ENCODE results near the gene OPA3. TPM values are rescaled to one million over a fixed set of nuclear protein-coding genes. Genes with fewer than 3 reads are reported as not detected.

OPA3 gene
- polyA plus RNA-seq, 1 donor (not counting 4 experiments of a cell fraction or from before 2014, with no cell fraction given) = 11.9 TPM

- H3K9me3 ChIP-seq (ENCODE audit: control insufficient read depth, low read depth, low read length) = no peaks in the 10 kb centered on the region
- DNase-seq (ENCODE audit: low read depth, low spot score) (no peak), FAIRE-seq (no peak)
- H3K4me2 ChIP-seq (ENCODE audit: control insufficient read depth, extremely low read depth, insufficient read depth, low read depth, low read length) = peak overlapping the region; percentile 90
- H3K4me1 ChIP-seq (ENCODE audit: control insufficient read depth, extremely low read depth, insufficient read depth, low read length) = peaks cover 35% of the 10 kb centered on the region
- H3K79me2 ChIP-seq (ENCODE audit: control insufficient read depth, insufficient read depth, low read length) = peaks cover 61% of the 10 kb centered on the region
- H3K4me3 ChIP-seq (ENCODE audit: control insufficient read depth in 2 of 3, extremely low read depth in 1 of 3, insufficient read depth in 2 of 3, low read depth in 1 of 3, low read length in 3 of 3) = peak overlapping the region; percentile 58 to 99 (median 86)
- TF ChIP-seq, protein P1, sequence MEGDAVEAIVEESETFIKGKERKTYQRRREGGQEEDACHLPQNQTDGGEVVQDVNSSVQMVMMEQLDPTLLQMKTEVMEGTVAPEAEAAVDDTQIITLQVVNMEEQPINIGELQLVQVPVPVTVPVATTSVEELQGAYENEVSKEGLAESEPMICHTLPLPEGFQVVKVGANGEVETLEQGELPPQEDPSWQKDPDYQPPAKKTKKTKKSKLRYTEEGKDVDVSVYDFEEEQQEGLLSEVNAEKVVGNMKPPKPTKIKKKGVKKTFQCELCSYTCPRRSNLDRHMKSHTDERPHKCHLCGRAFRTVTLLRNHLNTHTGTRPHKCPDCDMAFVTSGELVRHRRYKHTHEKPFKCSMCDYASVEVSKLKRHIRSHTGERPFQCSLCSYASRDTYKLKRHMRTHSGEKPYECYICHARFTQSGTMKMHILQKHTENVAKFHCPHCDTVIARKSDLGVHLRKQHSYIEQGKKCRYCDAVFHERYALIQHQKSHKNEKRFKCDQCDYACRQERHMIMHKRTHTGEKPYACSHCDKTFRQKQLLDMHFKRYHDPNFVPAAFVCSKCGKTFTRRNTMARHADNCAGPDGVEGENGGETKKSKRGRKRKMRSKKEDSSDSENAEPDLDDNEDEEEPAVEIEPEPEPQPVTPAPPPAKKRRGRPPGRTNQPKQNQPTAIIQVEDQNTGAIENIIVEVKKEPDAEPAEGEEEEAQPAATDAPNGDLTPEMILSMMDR (optimal IDR thresholded peaks at IDR 0.05 in 1 of 3, IDR thresholded peaks at IDR 0.05 in 1 of 3, conservative IDR thresholded peaks at IDR 0.05 in 1 of 3; ENCODE audit: extremely low read depth in 1 of 3, insufficient read depth in 2 of 3, low read length in 3 of 3) = no peak
- no peak for TF ChIP-seq EZH2 (IDR thresholded peaks at IDR 0.05; ENCODE audit: low read length)
- H3K9ac ChIP-seq (ENCODE audit: control insufficient read depth, extremely low read depth, insufficient read depth, low read length) = peak overlapping the region; percentile 94
- dilution Hi-C loops (cut with MboI; ENCODE audit: extremely low pct_ligation_motif_present, low sequenced_read_pairs) = no loop called here
- peaks cover 3 to 18% of the 10 kb centered on the region in 2 experiments for H3K36me3 ChIP-seq (ENCODE audit: control insufficient read depth in 2 of 2, extremely low read depth in 1 of 2, insufficient read depth in 2 of 2, low read length in 2 of 2)
- H4K20me1 ChIP-seq (ENCODE audit: control insufficient read depth, extremely low read depth, insufficient read depth, low read length) = peaks cover 24% of the 10 kb centered on the region
- H3K27me3 ChIP-seq (ENCODE audit: control insufficient read depth, extremely low read depth, insufficient read depth, low read length) = no peaks in the 10 kb centered on the region
- H2AFZ ChIP-seq (ENCODE audit: control insufficient read depth, low read length) = no peak overlapping the region
- peaks cover 3% of the 10 kb centered on the region for H3K9me1 ChIP-seq (ENCODE audit: control insufficient read depth, extremely low read depth, insufficient read depth, low read length)
- peak overlapping the region; percentile 95 for H3K27ac ChIP-seq (ENCODE audit: control insufficient read depth, insufficient read depth, low read length)
Measured at GRCh38 chr19:45508417-45508860, 76.2 kb downstream of the OPA3 start.

GRCh38 chr19:45507872-45508416, 76.7 kb downstream of the OPA3 start:
- dilution Hi-C loops (cut with MboI; ENCODE audit: extremely low pct_ligation_motif_present, low sequenced_read_pairs) = no loop called here
- Histone ChIP-seq H3K36me3 (ENCODE audit: control insufficient read depth in 2 of 2, extremely low read depth in 1 of 2, insufficient read depth in 2 of 2, low read length in 2 of 2) (peaks cover 3 to 15% of the 10 kb centered on the region in 2 experiments), H3K27ac (ENCODE audit: control insufficient read depth, insufficient read depth, low read length) (peak overlapping the region; percentile 95), H4K20me1 (ENCODE audit: control insufficient read depth, extremely low read depth, insufficient read depth, low read length) (peaks cover 20% of the 10 kb centered on the region), H3K9me1 (ENCODE audit: control insufficient read depth, extremely low read depth, insufficient read depth, low read length) (peaks cover 3% of the 10 kb centered on the region), H3K9ac (ENCODE audit: control insufficient read depth, extremely low read depth, insufficient read depth, low read length) (peak overlapping the region; percentile 94), H3K4me1 (ENCODE audit: control insufficient read depth, extremely low read depth, insufficient read depth, low read length) (peaks cover 35% of the 10 kb centered on the region), H3K9me3 (ENCODE audit: control insufficient read depth, low read depth, low read length) (no peaks in the 10 kb centered on the region), H3K79me2 (ENCODE audit: control insufficient read depth, insufficient read depth, low read length) (peaks cover 56% of the 10 kb centered on the region), H3K27me3 (ENCODE audit: control insufficient read depth, extremely low read depth, insufficient read depth, low read length) (no peaks in the 10 kb centered on the region), H3K4me2 (ENCODE audit: control insufficient read depth, extremely low read depth, insufficient read depth, low read depth, low read length) (peak overlapping the region; percentile 58), H2AFZ (ENCODE audit: control insufficient read depth, low read length) (no peak overlapping the region), H3K4me3 (ENCODE audit: control insufficient read depth in 2 of 3, extremely low read depth in 1 of 3, insufficient read depth in 2 of 3, low read depth in 1 of 3, low read length in 3 of 3) (peak overlapping the region; percentile 58 to 99 (median 86))
- TF ChIP-seq, protein P1 (optimal IDR thresholded peaks at IDR 0.05 in 1 of 3, IDR thresholded peaks at IDR 0.05 in 1 of 3, conservative IDR thresholded peaks at IDR 0.05 in 1 of 3; ENCODE audit: extremely low read depth in 1 of 3, insufficient read depth in 2 of 3, low read length in 3 of 3) = no peak
- no peak for TF ChIP-seq EZH2 (IDR thresholded peaks at IDR 0.05; ENCODE audit: low read length)
- no peak for FAIRE-seq
- no peak for DNase-seq (ENCODE audit: low read depth, low spot score)

All from keratinocyte (primary cell).